HCT116 (cell line): Measurements from ENCODE around the gene IFT88.

ENCODE experiments used
- JUND ChIP-seq: IDR thresholded peaks from 2 replicates; pipeline ENCODE4 v1.6.1; 2012
- POLR2A ChIP-seq: IDR thresholded peaks from 2 replicates; pipeline ENCODE4 v1.7.0; 2011; ENCODE audit warnings: borderline replicate concordance; ENCODE audit not compliant: insufficient read depth, insufficient read length; ENCODE audit errors: extremely low read depth

DNA sequence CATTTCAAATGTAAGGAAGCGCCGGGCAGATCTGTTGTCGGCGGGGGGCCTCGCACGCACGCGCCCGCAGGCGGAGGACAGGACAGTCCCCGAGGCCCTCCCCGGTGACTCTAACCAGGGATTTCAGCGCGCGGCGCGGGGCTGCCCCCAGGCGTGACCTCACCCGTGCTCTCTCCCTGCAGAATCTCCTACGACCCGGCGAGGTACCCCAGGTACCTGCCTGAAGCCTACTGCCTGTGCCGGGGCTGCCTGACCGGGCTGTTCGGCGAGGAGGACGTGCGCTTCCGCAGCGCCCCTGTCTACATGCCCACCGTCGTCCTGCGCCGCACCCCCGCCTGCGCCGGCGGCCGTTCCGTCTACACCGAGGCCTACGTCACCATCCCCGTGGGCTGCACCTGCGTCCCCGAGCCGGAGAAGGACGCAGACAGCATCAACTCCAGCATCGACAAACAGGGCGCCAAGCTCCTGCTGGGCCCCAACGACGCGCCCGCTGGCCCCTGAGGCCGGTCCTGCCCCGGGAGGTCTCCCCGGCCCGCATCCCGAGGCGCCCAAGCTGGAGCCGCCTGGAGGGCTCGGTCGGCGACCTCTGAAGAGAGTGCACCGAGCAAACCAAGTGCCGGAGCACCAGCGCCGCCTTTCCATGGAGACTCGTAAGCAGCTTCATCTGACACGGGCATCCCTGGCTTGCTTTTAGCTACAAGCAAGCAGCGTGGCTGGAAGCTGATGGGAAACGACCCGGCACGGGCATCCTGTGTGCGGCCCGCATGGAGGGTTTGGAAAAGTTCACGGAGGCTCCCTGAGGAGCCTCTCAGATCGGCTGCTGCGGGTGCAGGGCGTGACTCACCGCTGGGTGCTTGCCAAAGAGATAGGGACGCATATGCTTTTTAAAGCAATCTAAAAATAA, 154.7 kb downstream of the IFT88 start:
- TF ChIP-seq POLR2A (no peak), JUND (peak; percentile 15; the same call in 1 of the 2 replicates)
